Medulla oblongata (tissue), 1 donor: ENCODE results near the gene ARCN1.

Experiments
- DNase-seq: peaks from one replicate; pipeline ENCODE4 v3.0.0-alpha.2; 2015; ENCODE audit errors: extremely low spot score

ARCN1 gene

GRCh38 chr11:118636569-118637290, 64.5 kb downstream of the ARCN1 start:
- DNase-seq: no peak

DNA sequence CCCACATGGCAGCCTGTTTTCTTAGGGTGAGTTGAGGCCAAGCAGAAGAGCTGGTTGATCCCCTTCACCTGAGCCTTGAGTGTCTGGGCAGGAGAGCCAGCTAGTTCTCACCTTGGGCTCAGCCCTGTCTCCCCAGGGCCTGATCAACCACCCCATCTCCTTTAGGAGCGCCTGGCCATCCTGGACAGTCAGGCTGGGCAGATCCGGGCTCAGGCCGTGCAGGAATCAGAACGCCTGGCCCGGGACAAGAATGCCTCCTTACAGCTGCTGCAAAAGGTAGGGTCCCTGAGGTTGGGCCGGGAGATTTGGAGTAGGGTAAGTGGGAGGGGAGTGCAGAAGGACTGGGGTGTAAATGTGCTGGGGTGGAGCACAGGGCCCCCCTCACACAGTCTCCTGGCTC, 66.5 kb downstream of the ARCN1 start:
- DNase-seq: no peak

DNA sequence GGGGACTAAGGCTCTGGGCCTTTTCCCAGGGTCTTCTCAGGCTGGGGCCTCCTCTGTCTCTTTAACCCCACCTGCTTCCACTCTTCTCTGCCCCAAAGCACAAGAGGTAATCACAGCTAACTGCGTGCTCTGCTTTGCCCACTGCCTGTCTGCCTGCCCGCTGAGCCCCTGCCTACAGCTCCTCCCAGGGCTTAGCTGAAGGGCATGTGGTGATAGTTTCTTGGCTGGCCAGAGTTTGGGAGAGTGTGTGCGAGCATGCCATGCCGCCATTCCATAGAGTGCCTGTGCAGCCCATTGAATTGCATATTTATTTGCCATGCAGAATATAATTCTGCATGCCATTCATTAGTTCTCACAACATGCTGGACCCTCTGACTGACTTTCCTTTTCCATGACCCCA, 67.7 kb downstream of the ARCN1 start:
- DNase-seq: no peak

DNA sequence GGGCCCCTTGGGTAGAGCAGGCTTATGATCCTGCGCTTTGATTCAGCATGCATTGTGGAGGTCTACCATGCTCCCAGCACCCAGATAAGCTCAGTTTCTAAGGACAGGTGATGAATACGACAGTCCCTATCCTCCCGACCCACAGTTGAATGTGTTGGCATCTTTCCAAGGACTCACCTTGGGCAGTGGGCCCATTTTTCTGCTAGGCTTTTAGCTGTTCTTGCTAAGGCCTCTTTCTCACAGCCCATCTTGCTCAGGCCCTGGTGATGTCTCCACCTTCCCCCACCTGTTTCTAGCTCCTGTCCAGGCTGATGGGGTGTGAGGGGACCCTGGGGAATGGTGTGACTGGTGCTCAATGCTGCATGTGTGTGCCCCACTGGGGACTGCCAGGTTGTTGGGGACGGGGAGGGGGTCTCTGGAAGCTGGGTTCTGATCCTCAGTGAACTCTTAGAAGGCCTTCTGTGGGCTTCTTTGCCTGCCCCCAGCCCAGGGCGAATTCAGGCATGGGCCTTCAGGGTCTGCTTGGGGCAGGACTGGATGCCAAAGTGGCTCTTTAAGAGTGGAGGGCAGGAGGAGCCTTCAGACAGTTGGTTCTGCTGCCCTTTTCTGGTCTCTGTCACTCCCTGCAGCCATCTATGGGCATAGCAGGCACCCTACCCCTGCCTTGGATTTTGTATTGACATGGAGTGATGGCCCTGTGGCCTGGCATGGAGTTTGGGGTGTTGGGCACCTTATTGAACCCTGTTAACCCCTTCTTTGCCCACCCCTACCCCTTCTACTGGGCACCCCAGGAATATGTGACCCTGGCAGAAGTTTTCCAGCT, 68.3 kb downstream of the ARCN1 start:
- DNase-seq: no peak

GRCh38 chr11:118641397-118642019, 69.3 kb downstream of the ARCN1 start:
- no peak for DNase-seq

- DNase-seq: no peak
These were observed 71.2 kb downstream of the ARCN1 start for GRCh38 chr11:118643142-118643994.

GRCh38 chr11:118643995-118644345, 71.8 kb downstream of the ARCN1 start:
- no peak for DNase-seq

DNA sequence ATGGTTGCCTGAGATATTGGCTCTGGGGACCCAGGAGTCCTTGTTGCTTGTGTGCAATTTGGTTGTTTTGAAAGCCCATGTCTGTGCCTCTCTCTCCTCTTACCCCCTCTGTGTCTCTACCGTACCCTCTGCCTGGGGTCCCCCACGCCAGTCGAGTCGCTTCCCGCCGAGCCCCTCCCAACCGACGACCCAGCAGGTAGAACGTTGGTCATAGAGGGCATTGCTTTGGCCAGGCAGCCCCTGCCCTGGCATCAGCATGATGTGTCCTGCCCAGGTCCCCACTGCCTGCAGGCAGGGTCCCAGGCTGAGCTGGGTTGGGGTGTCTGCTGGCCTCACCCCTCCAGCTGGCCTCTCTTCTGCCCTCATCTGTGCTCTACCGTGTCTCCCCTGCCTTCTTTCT, 72.3 kb downstream of the ARCN1 start:
- no peak for DNase-seq

DNA sequence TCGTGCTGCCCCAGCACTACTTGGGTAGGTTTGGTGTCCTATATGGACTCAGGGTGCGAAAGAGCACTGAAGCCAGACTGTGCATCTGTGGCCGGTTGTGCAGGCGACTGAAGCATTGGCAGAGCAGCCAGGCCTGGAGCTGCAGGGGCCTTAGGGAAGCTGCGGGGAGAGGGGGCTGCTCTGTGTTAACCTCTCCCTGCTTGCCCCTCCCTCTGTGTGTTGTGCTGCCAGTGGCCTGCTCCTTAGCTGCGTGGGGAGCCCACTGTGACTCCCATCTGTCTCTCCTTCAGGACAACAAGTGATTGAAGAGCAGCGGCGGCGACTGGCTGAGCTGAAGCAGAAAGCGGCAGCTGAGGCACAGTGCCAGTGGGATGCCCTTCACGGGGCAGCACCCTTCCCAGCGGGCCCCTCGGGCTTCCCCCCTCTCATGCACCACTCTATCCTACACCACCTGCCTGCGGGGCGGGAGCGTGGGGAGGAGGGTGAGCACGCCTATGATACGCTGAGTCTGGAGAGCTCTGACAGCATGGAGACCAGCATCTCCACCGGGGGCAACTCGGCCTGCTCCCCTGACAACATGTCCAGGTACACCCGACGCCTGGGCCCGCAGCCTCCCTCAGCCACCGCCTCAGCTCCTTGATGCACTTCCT, 73.0 kb downstream of the ARCN1 start:
- DNase-seq: no peak

DNA sequence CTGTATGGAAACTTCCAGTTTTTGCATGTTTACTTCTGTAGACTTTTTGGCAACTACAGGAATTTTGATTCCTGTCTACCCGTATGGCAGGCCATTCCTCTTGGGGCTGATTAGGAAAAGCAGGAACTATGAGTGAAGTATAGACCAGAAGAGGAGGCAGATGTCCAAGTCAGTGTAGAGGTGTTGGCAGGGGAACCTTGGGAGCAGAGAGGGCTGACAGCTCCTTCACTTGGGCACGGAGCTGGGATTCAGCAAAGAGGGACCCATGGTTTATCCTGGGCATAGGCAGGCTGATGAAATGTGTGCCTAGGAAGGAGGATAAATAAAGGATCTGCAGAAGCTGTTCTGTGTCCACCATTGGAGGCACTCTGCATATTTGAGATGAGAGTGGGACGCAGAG, 74.2 kb downstream of the ARCN1 start:
- no peak for DNase-seq

DNA sequence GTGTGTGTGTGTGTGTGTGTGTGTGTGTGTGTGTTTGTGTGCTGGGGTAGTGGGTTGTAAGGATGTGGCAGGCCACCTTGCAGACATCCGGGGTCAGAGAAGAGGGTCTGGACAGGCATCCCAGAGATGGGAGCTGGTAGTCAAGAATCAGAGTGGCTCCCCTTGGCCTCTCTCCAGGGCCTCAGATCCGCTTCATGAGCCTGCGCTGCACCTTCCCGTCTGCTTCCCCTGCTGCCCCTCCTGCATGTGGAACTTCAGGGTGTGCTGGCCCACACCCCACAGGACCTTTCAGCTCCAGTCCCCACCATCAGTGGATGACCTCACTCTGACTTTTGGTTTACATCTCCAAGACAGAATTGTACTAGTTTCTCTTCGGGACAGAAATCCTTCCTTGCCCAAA, 76.1 kb downstream of the ARCN1 start:
- no peak for DNase-seq

GRCh38 chr11:118649941-118650340, 77.7 kb downstream of the ARCN1 start:
- no peak for DNase-seq

GRCh38 chr11:118650366-118650765, 78.2 kb downstream of the ARCN1 start:
- no peak for DNase-seq

- no peak for DNase-seq
These were observed 79.6 kb downstream of the ARCN1 start for GRCh38 chr11:118651820-118652219.
